ENCODE results near the gene ERBB2.

- no peak for TF ChIP-seq CTCF (IDR thresholded peaks at IDR 0.05)
- TF ChIP-seq POLR2A (IDR thresholded peaks at IDR 0.05) = no peak
Observed at GRCh38 chr17:39744075-39744835, 44.4 kb downstream of the ERBB2 start.
